DOHH2 (cell line): ENCODE data around the gene RBM6.

Experiments
- H3F3A ChIP-seq: fragments of 200-600 bp; sonication (generic), shearing (Covaris generic); 2 replicates; pipeline ENCODE4 v1.6.0; 2016; ENCODE audit warnings: antibody characterized with exemption, mild to moderate bottlenecking; ENCODE audit not compliant: control insufficient read depth, insufficient read depth
- H3K27ac ChIP-seq: fragments of 200-600 bp; sonication (generic); 2 replicates; pipeline ENCODE4 v1.5.1; 2014; ENCODE audit warnings: low read depth, mild to moderate bottlenecking, low read length, moderate library complexity
- H3K27me3 ChIP-seq: fragments of 200-600 bp; sonication (generic); 2 replicates; pipeline ENCODE4 v1.6.1; 2014; ENCODE audit warnings: mild to moderate bottlenecking, low read length, mixed read lengths; ENCODE audit not compliant: control insufficient read depth
- H3K36me3 ChIP-seq: fragments of 200-600 bp; sonication (generic); 2 replicates; pipeline ENCODE4 v1.6.1; 2014; ENCODE audit warnings: mild to moderate bottlenecking, low read length, moderate library complexity, mixed read lengths; ENCODE audit not compliant: control insufficient read depth
- H3K4me1 ChIP-seq: fragments of 200-600 bp; sonication (generic); 2 replicates; pipeline ENCODE4 v1.6.1; 2014; ENCODE audit warnings: mild to moderate bottlenecking, low read length, mixed read lengths; ENCODE audit not compliant: control insufficient read depth
- H3K4me2 ChIP-seq: fragments of 200-600 bp; sonication (generic); 2 replicates; pipeline ENCODE4 v1.6.0; 2014; ENCODE audit warnings: mild to moderate bottlenecking, low read length, moderate library complexity
- H3K4me3 ChIP-seq: fragments of 200-600 bp; sonication (generic); 2 replicates; pipeline ENCODE4 v1.5.1; 2014; ENCODE audit warnings: mild to moderate bottlenecking, low read length, mixed read lengths
- H3K79me2 ChIP-seq: fragments of 200-600 bp; sonication (generic); 2 replicates; pipeline ENCODE4 v1.6.1; 2014; ENCODE audit warnings: mild to moderate bottlenecking, low read length, mixed read lengths; ENCODE audit not compliant: control insufficient read depth
- H3K9me2 ChIP-seq: fragments of 200-600 bp; sonication (generic); replicated peaks from 2 replicates; pipeline ENCODE4 v1.6.1; 2014; ENCODE audit warnings: mild to moderate bottlenecking, low read length, mixed read lengths; ENCODE audit not compliant: control insufficient read depth
- H3K9me3 ChIP-seq: fragments of 200-600 bp; sonication (generic); 2 replicates; pipeline ENCODE4 v1.6.1; 2014; ENCODE audit warnings: antibody characterized with exemption, low read length, mixed read lengths; ENCODE audit not compliant: control insufficient read depth, insufficient read depth
- H4K20me1 ChIP-seq: fragments of 200-600 bp; sonication (generic); 2 replicates; pipeline ENCODE4 v1.6.0; 2014; ENCODE audit warnings: low read depth, mild to moderate bottlenecking, antibody characterized with exemption, low read length, moderate library complexity; ENCODE audit not compliant: control insufficient read depth, insufficient read depth
- EZH2phosphoT487 ChIP-seq: fragments of 200-600 bp; sonication (generic); IDR thresholded peaks from 2 replicates; pipeline ENCODE4 v1.6.1; 2017; ENCODE audit warnings: borderline replicate concordance, mild to moderate bottlenecking, antibody characterized with exemption, low read length, moderate library complexity, mixed read lengths
- TF ChIP-seq, protein P1 (sequence below): fragments of 200-600 bp; sonication (generic); IDR thresholded peaks from one replicate; pipeline ENCODE4 v1.5.1; 2014; ENCODE audit warnings: antibody characterized with exemption, mild to moderate bottlenecking, low read depth, low read length; ENCODE audit not compliant: poor library complexity, severe bottlenecking

Gene RBM6

DNA sequence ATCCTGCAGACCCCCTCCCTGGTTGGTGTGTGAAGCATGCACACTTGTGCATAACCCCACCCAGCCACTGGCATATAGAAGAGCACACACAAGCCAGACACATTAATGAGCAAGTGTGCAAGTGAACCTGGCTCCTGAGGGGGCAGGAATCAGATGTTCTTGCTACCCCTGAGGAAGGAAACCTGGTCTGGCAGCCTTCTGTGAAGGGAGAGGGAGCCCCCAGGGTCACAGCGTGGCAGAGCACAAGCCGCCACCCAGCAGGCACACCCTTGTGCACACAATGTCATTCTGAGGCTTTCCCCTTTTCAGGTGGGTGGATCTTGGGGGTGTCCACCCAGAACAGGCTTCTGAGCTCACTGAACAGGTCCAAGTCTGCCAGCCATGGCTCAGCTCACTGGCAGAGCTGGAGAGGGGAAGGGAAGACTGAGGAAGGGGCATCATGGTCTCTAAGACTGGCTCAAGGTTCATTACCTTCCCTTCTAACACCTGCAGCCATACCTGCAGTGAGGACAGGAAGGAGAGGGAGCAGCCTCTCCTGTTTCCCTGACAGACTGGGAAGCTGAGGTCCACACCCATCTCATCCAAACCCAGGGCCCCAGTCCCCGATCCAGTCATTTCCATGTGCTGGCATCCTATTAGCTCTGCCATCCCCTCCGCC, 183.6 kb downstream of the RBM6 start:
- peaks cover 11% of the 10 kb centered on the region for H3F3A ChIP-seq
- H3K4me2 ChIP-seq: no peak overlapping the region

DNA sequence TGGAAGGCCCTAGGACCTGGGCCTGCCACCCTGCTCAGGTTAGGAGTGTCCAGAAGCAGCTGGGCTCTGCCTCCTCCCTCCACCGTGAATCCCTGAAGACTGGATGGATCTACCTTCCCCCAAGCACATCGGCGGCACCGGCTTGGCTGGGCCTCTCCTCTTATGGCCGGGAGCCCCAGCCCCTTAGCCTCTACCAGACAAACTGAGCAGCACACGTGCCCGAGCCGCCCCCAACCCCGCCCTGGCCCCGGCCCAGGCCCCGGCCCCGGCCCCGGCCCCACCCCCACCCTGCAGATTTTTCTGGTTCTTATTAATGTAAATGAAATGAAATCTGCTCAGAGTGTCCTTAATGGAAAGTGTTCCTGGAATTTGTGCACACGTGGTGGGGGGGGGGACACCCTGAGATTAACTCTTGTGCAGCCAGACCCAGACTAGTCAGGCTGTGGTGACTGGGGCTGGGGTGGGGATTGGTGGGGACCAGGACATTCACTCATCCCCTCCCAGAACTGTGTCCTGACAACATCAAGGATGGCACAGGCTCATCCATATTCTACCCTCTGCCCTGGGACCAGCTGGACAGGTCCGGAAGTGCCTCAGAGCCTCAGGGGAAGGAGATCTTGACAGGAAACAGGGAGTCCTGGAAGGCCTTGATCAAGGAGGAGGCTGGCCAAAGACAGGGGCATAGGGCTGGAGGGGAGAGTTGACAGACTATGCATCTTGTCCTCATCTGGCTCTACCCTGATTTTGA, 184.3 kb downstream of the RBM6 start:
- Histone ChIP-seq H3K4me3 (no peak overlapping the region), H3K4me1 (no peaks in the 10 kb centered on the region), H3K79me2 (no peaks in the 10 kb centered on the region), H3F3A (peaks cover 11% of the 10 kb centered on the region), H3K27me3 (peaks cover 2% of the 10 kb centered on the region; the same call in 1 of the 2 replicates), H3K27ac (no peak overlapping the region), H4K20me1 (no peaks in the 10 kb centered on the region), H3K9me2 (no peaks in the 10 kb centered on the region), H3K36me3 (peaks cover 20% of the 10 kb centered on the region), H3K9me3 (no peaks in the 10 kb centered on the region), H3K4me2 (no peak overlapping the region)
- TF ChIP-seq, protein P1, sequence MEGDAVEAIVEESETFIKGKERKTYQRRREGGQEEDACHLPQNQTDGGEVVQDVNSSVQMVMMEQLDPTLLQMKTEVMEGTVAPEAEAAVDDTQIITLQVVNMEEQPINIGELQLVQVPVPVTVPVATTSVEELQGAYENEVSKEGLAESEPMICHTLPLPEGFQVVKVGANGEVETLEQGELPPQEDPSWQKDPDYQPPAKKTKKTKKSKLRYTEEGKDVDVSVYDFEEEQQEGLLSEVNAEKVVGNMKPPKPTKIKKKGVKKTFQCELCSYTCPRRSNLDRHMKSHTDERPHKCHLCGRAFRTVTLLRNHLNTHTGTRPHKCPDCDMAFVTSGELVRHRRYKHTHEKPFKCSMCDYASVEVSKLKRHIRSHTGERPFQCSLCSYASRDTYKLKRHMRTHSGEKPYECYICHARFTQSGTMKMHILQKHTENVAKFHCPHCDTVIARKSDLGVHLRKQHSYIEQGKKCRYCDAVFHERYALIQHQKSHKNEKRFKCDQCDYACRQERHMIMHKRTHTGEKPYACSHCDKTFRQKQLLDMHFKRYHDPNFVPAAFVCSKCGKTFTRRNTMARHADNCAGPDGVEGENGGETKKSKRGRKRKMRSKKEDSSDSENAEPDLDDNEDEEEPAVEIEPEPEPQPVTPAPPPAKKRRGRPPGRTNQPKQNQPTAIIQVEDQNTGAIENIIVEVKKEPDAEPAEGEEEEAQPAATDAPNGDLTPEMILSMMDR: no peak
- no peak for TF ChIP-seq EZH2phosphoT487

More for the DNA sequence above, 183.6 kb downstream of the RBM6 start:
- no peaks in the 10 kb centered on the region for H3K4me1 ChIP-seq
- H3K79me2 ChIP-seq: no peaks in the 10 kb centered on the region
- TF ChIP-seq, protein P1: no peak
- no peak for TF ChIP-seq EZH2phosphoT487
- H3K27me3 ChIP-seq: 0 out of 2 replicates have a peak, but pooled peaks cover 2% of the 10 kb centered on the region
- no peaks in the 10 kb centered on the region for H4K20me1 ChIP-seq
- no peak overlapping the region for H3K4me3 ChIP-seq
- no peaks in the 10 kb centered on the region for H3K9me3 ChIP-seq
- H3K9me2 ChIP-seq: no peaks in the 10 kb centered on the region
- peaks cover 25% of the 10 kb centered on the region for H3K36me3 ChIP-seq
- no peak overlapping the region for H3K27ac ChIP-seq

DNA sequence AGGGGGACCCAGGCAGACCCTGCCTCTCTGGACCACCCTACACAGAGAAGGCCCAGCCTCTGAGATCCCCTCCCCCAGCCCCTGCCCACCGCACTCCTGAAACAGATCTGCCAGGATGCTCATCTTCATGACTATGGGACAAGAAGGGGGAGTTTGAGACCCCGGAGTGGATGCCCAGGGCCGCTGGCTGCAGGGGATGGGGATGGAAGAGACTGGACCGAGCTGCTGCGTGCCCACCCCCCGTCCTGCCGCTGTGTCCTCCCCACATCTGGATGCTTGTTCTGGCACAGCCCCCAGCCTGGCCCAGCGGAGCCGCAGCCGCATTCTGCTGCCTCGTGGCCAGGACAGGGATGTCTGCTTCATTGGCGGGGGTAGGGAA, 184.8 kb downstream of the RBM6 start:
- H3K27me3 ChIP-seq: peaks cover 2% of the 10 kb centered on the region; the same call in 1 of the 2 replicates
- H3K79me2 ChIP-seq: no peaks in the 10 kb centered on the region
- no peak overlapping the region for H3K4me2 ChIP-seq
- H3K4me3 ChIP-seq: no peak overlapping the region
- H3K36me3 ChIP-seq: peaks cover 19% of the 10 kb centered on the region
- TF ChIP-seq, protein P1: no peak
- no peak for TF ChIP-seq EZH2phosphoT487
- H3K9me3 ChIP-seq: no peaks in the 10 kb centered on the region
- no peaks in the 10 kb centered on the region for H3K9me2 ChIP-seq
- H4K20me1 ChIP-seq: no peaks in the 10 kb centered on the region
- H3F3A ChIP-seq: peaks cover 9% of the 10 kb centered on the region
- no peak overlapping the region for H3K27ac ChIP-seq
- H3K4me1 ChIP-seq: no peaks in the 10 kb centered on the region
